WTC11 (cell line): ENCODE measurements around the gene TCF7L1.

Experiments
- CREB1 ChIP-seq: sonication (generic); formaldehyde crosslinking; IDR thresholded peaks from 2 replicates; pipeline ENCODE4 v1.8.0; 2023; ENCODE audit warnings: mild to moderate bottlenecking, missing genetic modification reagents
- TF ChIP-seq, protein P1 (sequence below): fragments of 200-600 bp; IDR thresholded peaks from 2 replicates; pipeline ENCODE4 v1.8.0; 2022; ENCODE audit warnings: antibody characterized with exemption

DNA sequence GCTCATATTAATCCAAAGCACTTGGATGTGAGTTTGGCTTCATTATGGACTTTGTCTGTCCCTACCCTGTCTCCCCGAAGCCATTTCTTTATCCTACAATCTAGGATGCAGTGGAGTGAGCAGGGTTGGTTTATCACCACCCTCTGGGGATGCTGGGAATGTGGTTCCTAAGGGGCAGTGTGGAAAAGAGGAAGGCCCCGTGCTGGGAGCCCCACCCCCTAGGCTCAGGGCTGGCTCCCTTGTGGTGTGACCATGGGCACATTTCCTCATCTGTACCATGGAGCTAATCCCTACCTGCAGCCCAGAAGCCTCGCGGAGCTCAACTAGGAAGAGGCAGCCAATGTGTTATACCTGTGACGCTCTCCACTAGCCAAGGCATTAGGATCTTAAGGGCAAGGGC, 102.1 kb downstream of the TCF7L1 start:
- TF ChIP-seq CREB1 (CRISPR knock-in tag) = no peak
- TF ChIP-seq, protein P1, sequence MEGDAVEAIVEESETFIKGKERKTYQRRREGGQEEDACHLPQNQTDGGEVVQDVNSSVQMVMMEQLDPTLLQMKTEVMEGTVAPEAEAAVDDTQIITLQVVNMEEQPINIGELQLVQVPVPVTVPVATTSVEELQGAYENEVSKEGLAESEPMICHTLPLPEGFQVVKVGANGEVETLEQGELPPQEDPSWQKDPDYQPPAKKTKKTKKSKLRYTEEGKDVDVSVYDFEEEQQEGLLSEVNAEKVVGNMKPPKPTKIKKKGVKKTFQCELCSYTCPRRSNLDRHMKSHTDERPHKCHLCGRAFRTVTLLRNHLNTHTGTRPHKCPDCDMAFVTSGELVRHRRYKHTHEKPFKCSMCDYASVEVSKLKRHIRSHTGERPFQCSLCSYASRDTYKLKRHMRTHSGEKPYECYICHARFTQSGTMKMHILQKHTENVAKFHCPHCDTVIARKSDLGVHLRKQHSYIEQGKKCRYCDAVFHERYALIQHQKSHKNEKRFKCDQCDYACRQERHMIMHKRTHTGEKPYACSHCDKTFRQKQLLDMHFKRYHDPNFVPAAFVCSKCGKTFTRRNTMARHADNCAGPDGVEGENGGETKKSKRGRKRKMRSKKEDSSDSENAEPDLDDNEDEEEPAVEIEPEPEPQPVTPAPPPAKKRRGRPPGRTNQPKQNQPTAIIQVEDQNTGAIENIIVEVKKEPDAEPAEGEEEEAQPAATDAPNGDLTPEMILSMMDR = no peak
